KMS-11 (cell line): ENCODE results near the gene SYT17.

Source experiments
- H2AFZ ChIP-seq: fragments of 200-600 bp; sonication (generic); 2 replicates; pipeline ENCODE4 v1.6.1; 2016; ENCODE audit warnings: antibody characterized with exemption, mixed run types, low read depth
- H3K27ac ChIP-seq: fragments of 200-600 bp; sonication (generic); 2 replicates; pipeline ENCODE4 v1.6.1; 2016; ENCODE audit warnings: mild to moderate bottlenecking, mixed run types
- H3K27me3 ChIP-seq: fragments of 200-600 bp; sonication (generic); 2 replicates; pipeline ENCODE4 v1.6.1; 2017; ENCODE audit warnings: mild to moderate bottlenecking, low read depth, mixed run types, moderate library complexity; ENCODE audit not compliant: insufficient read depth
- H3K36me3 ChIP-seq: fragments of 200-600 bp; sonication (generic); 2 replicates; pipeline ENCODE4 v1.6.1; 2017; ENCODE audit warnings: mild to moderate bottlenecking, mixed run types; ENCODE audit not compliant: insufficient read depth
- H3K4me1 ChIP-seq: fragments of 200-600 bp; sonication (generic); 2 replicates; pipeline ENCODE4 v1.6.1; 2016; ENCODE audit warnings: mild to moderate bottlenecking, low read depth, mixed run types; ENCODE audit not compliant: poor library complexity, severe bottlenecking
- H3K4me2 ChIP-seq: fragments of 200-600 bp; sonication (generic); 2 replicates; pipeline ENCODE4 v1.7.0; 2016; ENCODE audit warnings: mild to moderate bottlenecking, mixed run types
- H3K4me3 ChIP-seq: fragments of 200-600 bp; sonication (generic); IDR thresholded peaks from 2 replicates; pipeline ENCODE4 v1.6.1; 2017; ENCODE audit warnings: low read depth, low read length, mixed read lengths; ENCODE audit not compliant: insufficient read depth
- H3K79me2 ChIP-seq: fragments of 200-600 bp; sonication (generic); 2 replicates; pipeline ENCODE4 v1.6.1; 2016; ENCODE audit warnings: low read depth, mixed run types; ENCODE audit not compliant: insufficient read depth
- H3K9ac ChIP-seq: fragments of 200-600 bp; sonication (generic); 2 replicates; pipeline ENCODE4 v1.6.1; 2016; ENCODE audit warnings: mild to moderate bottlenecking, mixed run types
- H4K20me1 ChIP-seq: fragments of 200-600 bp; sonication (generic); 2 replicates; pipeline ENCODE4 v1.6.1; 2016; ENCODE audit warnings: mild to moderate bottlenecking, mixed run types; ENCODE audit not compliant: insufficient read depth
- CTCF ChIP-seq: fragments of 200-600 bp; sonication (generic); conservative IDR thresholded peaks from 2 replicates; pipeline ENCODE4 v1.6.1; 2017; ENCODE audit warnings: low read depth, mild to moderate bottlenecking, antibody characterized with exemption, low read length, moderate library complexity, mixed read lengths

SYT17 gene

GRCh38 chr16:19175492-19176262 is 7.6 kb downstream of the SYT17 start:
- H3K27ac ChIP-seq, result no peak overlapping the region
- H3K4me1 ChIP-seq, result no peaks in the 10 kb centered on the region
- no peak overlapping the region for H3K9ac ChIP-seq
- no peak overlapping the region for H3K4me2 ChIP-seq
- H3K4me3 ChIP-seq, result no peak overlapping the region
- no peak for TF ChIP-seq CTCF
- H3K27me3 ChIP-seq, result no peaks in the 10 kb centered on the region
- H4K20me1 ChIP-seq, result no peaks in the 10 kb centered on the region
- H2AFZ ChIP-seq, result no peak overlapping the region
- no peaks in the 10 kb centered on the region for H3K36me3 ChIP-seq
- H3K79me2 ChIP-seq, result no peaks in the 10 kb centered on the region

- TF ChIP-seq CTCF, result no peak
- Histone ChIP-seq H3K4me3 (no peak overlapping the region), H2AFZ (no peak overlapping the region)
Observed at GRCh38 chr16:19177111-19177739, 9.2 kb downstream of the SYT17 start.

GRCh38 chr16:19179546-19180490 is 11.8 kb downstream of the SYT17 start:
- no peaks in the 10 kb centered on the region for H3K36me3 ChIP-seq
- no peaks in the 10 kb centered on the region for H3K4me1 ChIP-seq
- H4K20me1 ChIP-seq, result no peaks in the 10 kb centered on the region
- no peak overlapping the region for H3K27ac ChIP-seq
- H3K79me2 ChIP-seq, result no peaks in the 10 kb centered on the region
- no peak overlapping the region for H3K4me3 ChIP-seq
- no peak overlapping the region for H3K9ac ChIP-seq
- no peak overlapping the region for H3K4me2 ChIP-seq
- TF ChIP-seq CTCF, result peak; percentile 54
- H3K27me3 ChIP-seq, result no peaks in the 10 kb centered on the region
- no peak overlapping the region for H2AFZ ChIP-seq

More at GRCh38 chr16:19177111-19177739, 9.2 kb downstream of the SYT17 start:
- no peak overlapping the region for H3K27ac ChIP-seq
- no peaks in the 10 kb centered on the region for H3K4me1 ChIP-seq
- H3K27me3 ChIP-seq, result no peaks in the 10 kb centered on the region
- H4K20me1 ChIP-seq, result no peaks in the 10 kb centered on the region
- H3K36me3 ChIP-seq, result no peaks in the 10 kb centered on the region
- H3K79me2 ChIP-seq, result no peaks in the 10 kb centered on the region
- H3K4me2 ChIP-seq, result no peak overlapping the region
- H3K9ac ChIP-seq, result no peak overlapping the region

- no peaks in the 10 kb centered on the region for H3K4me1 ChIP-seq
- H2AFZ ChIP-seq, result no peak overlapping the region
- no peaks in the 10 kb centered on the region for H3K79me2 ChIP-seq
- no peaks in the 10 kb centered on the region for H3K27me3 ChIP-seq
- H3K4me2 ChIP-seq, result no peak overlapping the region
- H4K20me1 ChIP-seq, result no peaks in the 10 kb centered on the region
- no peaks in the 10 kb centered on the region for H3K36me3 ChIP-seq
- no peak for TF ChIP-seq CTCF
- no peak overlapping the region for H3K4me3 ChIP-seq
- no peak overlapping the region for H3K9ac ChIP-seq
- H3K27ac ChIP-seq, result no peak overlapping the region
Observed at GRCh38 chr16:19180741-19181140, 12.7 kb downstream of the SYT17 start.
